IMR-90 (cell line): Measurements from ENCODE around the gene RTBDN. TPM values are rescaled to one million over a fixed set of nuclear protein-coding genes. Genes with fewer than 3 reads are reported as not detected.

ENCODE experiments used
- ATAC-seq: fragments of 200-7000 bp; cut with Tn5 transposase; 2 replicates; pipeline ENCODE4 v1.9.1; 2020; ENCODE audit warnings: low read depth, mild to moderate bottlenecking, moderate library complexity
- BruUV-seq: library from RNA; stranded (reverse); fragments of 400-500 nt; replicated peaks from 2 replicates; lab custom pipeline; 2021; lab: Mats Ljungman, UMichigan
- CTCF ChIA-PET: fragments of 300-600 bp; formaldehyde crosslinking; extraction: SDS; loops from one replicate; lab custom pipeline; 2021; ENCODE audit warnings: antibody characterized with exemption; lab: Yijun Ruan, JAX
- POLR2A ChIA-PET: fragments of 300-600 bp; sonication (Branson Sonifier 250); formaldehyde crosslinking; loops from one replicate; lab custom pipeline; 2022; ENCODE audit warnings: antibody characterized with exemption; ENCODE audit not compliant: unreplicated experiment; lab: Charles Lee
- DNase-seq: peaks from one replicate; pipeline ENCODE4 v3.0.0; 2013
- H2AFZ ChIP-seq: replicated peaks from 2 replicates; pipeline ENCODE3; 2013; ENCODE audit warnings: low read length, mild to moderate bottlenecking; ENCODE audit not compliant: poor library complexity
- H2AK5ac ChIP-seq: 2 replicates; pipeline ENCODE4 v1.6.1; 2013; ENCODE audit warnings: low read depth, low read length, inconsistent platforms
- H2AK9ac ChIP-seq: replicated peaks from 2 replicates; pipeline ENCODE3; 2013; ENCODE audit warnings: mild to moderate bottlenecking, low read depth, low read length, moderate library complexity; ENCODE audit not compliant: poor library complexity
- H2BK120ac ChIP-seq: 2 replicates; pipeline ENCODE4 v1.6.1; 2013; ENCODE audit warnings: low read depth, low read length, inconsistent platforms
- H2BK15ac ChIP-seq: 3 replicates; pipeline ENCODE4 v1.6.1; 2013; ENCODE audit warnings: low read depth, low read length, inconsistent platforms
- H2BK20ac ChIP-seq: 2 replicates; pipeline ENCODE4 v1.6.1; 2013; ENCODE audit warnings: low read depth, mild to moderate bottlenecking, inconsistent platforms, low read length, moderate library complexity
- H2BK5ac ChIP-seq: 2 replicates; pipeline ENCODE4 v1.6.1; 2013; ENCODE audit warnings: mild to moderate bottlenecking, low read depth, low read length, inconsistent platforms; ENCODE audit not compliant: poor library complexity, severe bottlenecking
- H3K14ac ChIP-seq: replicated peaks from 2 replicates; pipeline ENCODE4 v1.6.1; 2013; ENCODE audit warnings: low read depth, low read length, inconsistent platforms
- H3K18ac ChIP-seq: 2 replicates; pipeline ENCODE4 v1.6.1; 2013; ENCODE audit warnings: low read depth, low read length, control low read depth
- H3K23ac ChIP-seq: 2 replicates; pipeline ENCODE4 v1.6.1; 2013; ENCODE audit warnings: low read depth, low read length, inconsistent platforms
- H3K27ac ChIP-seq: 2 replicates; pipeline ENCODE4 v1.5.1; 2013; ENCODE audit warnings: mild to moderate bottlenecking, control low read depth, low read length; ENCODE audit not compliant: insufficient read depth
- H3K27me3 ChIP-seq: 2 replicates; pipeline ENCODE4 v1.6.1; 2013; ENCODE audit warnings: low read length; ENCODE audit not compliant: control insufficient read depth, insufficient read depth
- H3K36me3 ChIP-seq: 2 replicates; pipeline ENCODE4 v1.6.1; 2013; ENCODE audit warnings: low read length, mixed read lengths; ENCODE audit not compliant: control insufficient read depth, insufficient read depth
- H3K4ac ChIP-seq: 2 replicates; pipeline ENCODE4 v1.6.1; 2013; ENCODE audit warnings: low read depth, low read length, inconsistent platforms
- H3K4me1 ChIP-seq: 2 replicates; pipeline ENCODE4 v1.6.1; 2013; ENCODE audit warnings: low read length, mixed read lengths; ENCODE audit not compliant: control insufficient read depth, insufficient read depth
- H3K4me2 ChIP-seq: 2 replicates; pipeline ENCODE4 v1.6.1; 2013; ENCODE audit warnings: low read depth, mild to moderate bottlenecking, control low read depth, low read length, moderate library complexity
- H3K4me3 ChIP-seq: 2 replicates; pipeline ENCODE4 v1.5.1; 2013; ENCODE audit warnings: low read depth, mild to moderate bottlenecking, control low read depth, low read length, moderate library complexity; ENCODE audit not compliant: insufficient read depth
- H3K56ac ChIP-seq: 2 replicates; pipeline ENCODE4 v1.6.1; 2013; ENCODE audit warnings: low read length, inconsistent platforms; ENCODE audit not compliant: insufficient read depth; ENCODE audit errors: extremely low read depth
- H3K79me1 ChIP-seq, 2 experiments: 2 replicates each; pipeline ENCODE4 v1.6.1; 2013; ENCODE audit warnings: low read length in 2 of 2, inconsistent platforms in 1 of 2, low read depth in 1 of 2
- H3K9ac ChIP-seq: 2 replicates; pipeline ENCODE4 v1.6.1; 2013; ENCODE audit warnings: low read depth, low read length, control low read depth
- H3K9me1 ChIP-seq: 2 replicates; pipeline ENCODE4 v1.6.1; 2013; ENCODE audit warnings: low read length, inconsistent platforms; ENCODE audit not compliant: insufficient read depth
- H3K9me3 ChIP-seq: 2 replicates; pipeline ENCODE4 v1.6.1; 2013; ENCODE audit warnings: low read length; ENCODE audit not compliant: control insufficient read depth, insufficient read depth
- H4K20me1 ChIP-seq: 2 replicates; pipeline ENCODE4 v1.6.1; 2013; ENCODE audit warnings: low read length, inconsistent platforms; ENCODE audit not compliant: insufficient read depth
- H4K5ac ChIP-seq: 2 replicates; pipeline ENCODE4 v1.6.1; 2013; ENCODE audit warnings: mild to moderate bottlenecking, low read depth, low read length, control low read depth
- H4K8ac ChIP-seq, 2 experiments: 2 replicates each; pipeline ENCODE4 v1.6.1; 2013; ENCODE audit warnings: low read depth in 2 of 2, low read length in 2 of 2, control low read depth in 1 of 2, inconsistent platforms in 1 of 2
- H4K91ac ChIP-seq: 2 replicates; pipeline ENCODE4 v1.6.1; 2013; ENCODE audit warnings: low read depth, low read length, inconsistent platforms; ENCODE audit not compliant: insufficient read depth
- FOS ChIP-seq: fragments of 150-350 bp; IDR thresholded peaks from 2 replicates; pipeline ENCODE4 v1.6.1; 2016; ENCODE audit warnings: low read depth, low read length
- RFX5 ChIP-seq: IDR thresholded peaks from 2 replicates; pipeline ENCODE4 v1.8.0; 2012; ENCODE audit warnings: low read depth, mild to moderate bottlenecking, low read length, moderate library complexity
- WGBS, 2 experiments: methylation state at CpG; one replicate each; pipeline versions ENCODE4 v1.1.5 to v1.1.7; 2013; ENCODE audit warnings: missing lambda C conversion rate in 2 of 2; ENCODE audit not compliant: insufficient read length in 1 of 2; ENCODE audit errors: extremely low coverage in 2 of 2; 5-methylcytosine and 5-hydroxymethylcytosine counted together
- dilution Hi-C: fragments of 300-500 bp; cut with HindIII; formaldehyde crosslinking; loops from one replicate; pipeline ENCODE4 v1.14.3; 2018; ENCODE audit warnings: low sequenced_read_pairs; ENCODE audit not compliant: unreplicated experiment
- in situ Hi-C: fragments of 300-500 bp; cut with MboI; formaldehyde crosslinking; loops from 3 replicates; pipeline ENCODE4 v1.14.3; 2019; ENCODE audit warnings: low sequenced_read_pairs, inconsistent platforms, mixed read lengths
- intact Hi-C: fragments of 100-400 bp; cut with micrococcal nuclease; formaldehyde crosslinking; loops from 2 replicates; pipeline ENCODE4 v1.10.0; 2022
- polyA plus RNA-seq, 3 experiments: library from polyadenylated mRNA; depleted of rRNA; stranded (reverse); fragments of >200 nt; gene quantifications; 2 replicates each; pipeline ENCODE4 v1.2.3, GENCODE V29; 2012; ENCODE audit warnings: low replicate concordance in 1 of 3
- total RNA-seq: library from RNA; depleted of rRNA; stranded (reverse); fragments of >200 nt; gene quantifications from 2 replicates; pipeline ENCODE4 v1.2.3, GENCODE V29; 2012

RTBDN gene
- total and polyA plus RNA-seq, 2 of the 4 experiments (the other 2 are of a cell fraction): 0.07 TPM; not detected in 1

DNA sequence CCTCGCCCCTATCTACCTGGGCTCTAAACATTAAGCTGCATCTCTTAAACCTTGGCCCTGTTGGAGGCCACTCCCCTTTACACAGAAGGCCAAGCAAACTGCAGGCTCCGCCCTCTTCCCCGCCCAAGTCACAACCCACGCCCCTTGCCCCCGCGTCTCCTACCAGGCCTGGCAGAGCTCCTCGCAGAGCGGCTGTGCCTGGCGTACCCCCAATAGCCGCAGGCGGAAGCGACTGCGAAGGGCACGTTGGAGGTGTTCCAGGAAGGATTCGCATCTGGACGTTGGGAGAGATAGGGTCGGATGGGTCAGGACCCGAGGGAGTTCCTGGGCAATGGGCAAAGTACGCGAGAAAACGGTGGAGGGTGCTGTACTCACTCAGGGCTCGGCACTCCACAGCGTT, 5.9 kb downstream of the RTBDN start:
- peak overlapping the region; percentile 16 for H2AFZ ChIP-seq
- no peaks in the 10 kb centered on the region for H3K36me3 ChIP-seq
- H4K20me1 ChIP-seq: peaks cover 10% of the 10 kb centered on the region; the same call in 1 of the 2 replicates
- H3K4me1 ChIP-seq: no peaks in the 10 kb centered on the region
- WGBS, 2 experiments: 10% methylated on average over 2 of the region's 23 CpGs; no CpG with 5 or more reads in 1 of the 2 experiments
- no peak overlapping the region for H3K4me3 ChIP-seq
- intact Hi-C loops (no loop called here), dilution Hi-C loops (no loop called here), in situ Hi-C loops (no loop called here)
- peaks cover 6% of the 10 kb centered on the region for H3K27me3 ChIP-seq
- no peak overlapping the region for H2BK20ac ChIP-seq
- no peak overlapping the region for H3K9ac ChIP-seq
- DNase-seq: no peak
- H3K14ac ChIP-seq: no peak overlapping the region
- peak; percentile 47; the same call in 1 of the 2 replicates for ATAC-seq
- BruUV-seq: no TSS peak
- H2BK120ac ChIP-seq: no peak overlapping the region
- no peak overlapping the region for H3K4me2 ChIP-seq
- no peak overlapping the region for H3K23ac ChIP-seq
- H3K9me1 ChIP-seq: 0 out of 2 replicates have a peak, but pooled peaks cover 3% of the 10 kb centered on the region
- H3K9me3 ChIP-seq: no peaks in the 10 kb centered on the region
- H2AK9ac ChIP-seq: no peak overlapping the region
- CTCF ChIA-PET: no interaction called here
- no peak overlapping the region for H3K56ac ChIP-seq
- H2AK5ac ChIP-seq: no peak overlapping the region
- POLR2A ChIA-PET: no interaction called here
- H4K91ac ChIP-seq: no peak overlapping the region
- TF ChIP-seq FOS (no peak), RFX5 (no peak)
- no peak overlapping the region for H2BK15ac ChIP-seq
- H4K8ac ChIP-seq: no peak overlapping the region
- no peak overlapping the region for H2BK5ac ChIP-seq
- no peak overlapping the region for H3K27ac ChIP-seq
- H4K5ac ChIP-seq: no peak overlapping the region
- H3K18ac ChIP-seq: no peak overlapping the region
- no peaks in the 10 kb centered on the region for H3K79me1 ChIP-seq
- no peak overlapping the region for H3K4ac ChIP-seq
